DOHH2 (cell line): Measurements from ENCODE around the gene PSMD9.

Experiments
- CTCF ChIP-seq: fragments of 200-600 bp; sonication (generic); IDR thresholded peaks from one replicate; pipeline ENCODE4 v1.5.1; 2014; ENCODE audit warnings: antibody characterized with exemption, mild to moderate bottlenecking, low read depth, low read length; ENCODE audit not compliant: poor library complexity, severe bottlenecking
- EZH2phosphoT487 ChIP-seq: fragments of 200-600 bp; sonication (generic); IDR thresholded peaks from 2 replicates; pipeline ENCODE4 v1.6.1; 2017; ENCODE audit warnings: borderline replicate concordance, mild to moderate bottlenecking, antibody characterized with exemption, low read length, moderate library complexity, mixed read lengths

GRCh38 chr12:121883315-121883660 is 5.3 kb upstream of the PSMD9 start:
- no peak for TF ChIP-seq CTCF
- TF ChIP-seq EZH2phosphoT487, result no peak
